HL-60/S4 treated with retinoic acid at 250 ng/mL for 4 days and 3 days (cell line): ENCODE results near the gene IL18RAP.

Experiments used
- in situ Hi-C: fragments of 300-500 bp; cut with MboI; formaldehyde crosslinking; loops from 2 replicates; pipeline ENCODE4 v1.7.0; 2022; ENCODE audit warnings: low sequenced_read_pairs

The IL18RAP gene

GRCh38 chr2:102422910-102423309 lies at the start of gene IL18RAP:
TSS of gene IL18RAP (plus strand) at chr2:102423160. CDS start at chr2:102423278, 118 bp downstream.
- in situ Hi-C loops = no loop called here

GRCh38 chr2:102376052-102376591 lies 46.8 kb upstream of the IL18RAP start:
- in situ Hi-C loops = no loop called here

- in situ Hi-C loops = no loop called here
Observed at GRCh38 chr2:102383722-102384121, 39.2 kb upstream of the IL18RAP start.

GRCh38 chr2:102385522-102385921 lies 37.4 kb upstream of the IL18RAP start:
- in situ Hi-C loops = no loop called here

DNA sequence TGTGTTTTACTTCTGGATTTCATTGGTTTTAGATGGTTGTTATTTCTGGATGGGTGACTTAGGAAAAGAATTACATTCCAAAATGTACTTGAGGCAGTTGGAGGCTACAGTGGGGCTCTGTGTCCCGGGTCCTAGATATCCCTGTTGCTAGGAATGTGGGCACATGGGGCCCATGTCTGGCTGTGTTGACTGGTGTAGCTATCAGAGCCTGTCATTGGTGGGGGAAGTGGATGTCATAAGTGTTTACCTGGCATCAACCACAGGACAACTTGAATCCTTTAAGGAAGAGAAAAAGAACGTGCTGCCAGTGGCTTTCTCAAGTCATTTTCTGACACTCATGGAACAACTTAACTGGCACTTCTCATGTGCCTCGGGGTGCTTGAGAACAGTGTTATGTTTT lies 37.0 kb upstream of the IL18RAP start:
- in situ Hi-C loops = no loop called here

- in situ Hi-C loops = no loop called here
Observed at GRCh38 chr2:102386867-102387541, 36.0 kb upstream of the IL18RAP start.

DNA sequence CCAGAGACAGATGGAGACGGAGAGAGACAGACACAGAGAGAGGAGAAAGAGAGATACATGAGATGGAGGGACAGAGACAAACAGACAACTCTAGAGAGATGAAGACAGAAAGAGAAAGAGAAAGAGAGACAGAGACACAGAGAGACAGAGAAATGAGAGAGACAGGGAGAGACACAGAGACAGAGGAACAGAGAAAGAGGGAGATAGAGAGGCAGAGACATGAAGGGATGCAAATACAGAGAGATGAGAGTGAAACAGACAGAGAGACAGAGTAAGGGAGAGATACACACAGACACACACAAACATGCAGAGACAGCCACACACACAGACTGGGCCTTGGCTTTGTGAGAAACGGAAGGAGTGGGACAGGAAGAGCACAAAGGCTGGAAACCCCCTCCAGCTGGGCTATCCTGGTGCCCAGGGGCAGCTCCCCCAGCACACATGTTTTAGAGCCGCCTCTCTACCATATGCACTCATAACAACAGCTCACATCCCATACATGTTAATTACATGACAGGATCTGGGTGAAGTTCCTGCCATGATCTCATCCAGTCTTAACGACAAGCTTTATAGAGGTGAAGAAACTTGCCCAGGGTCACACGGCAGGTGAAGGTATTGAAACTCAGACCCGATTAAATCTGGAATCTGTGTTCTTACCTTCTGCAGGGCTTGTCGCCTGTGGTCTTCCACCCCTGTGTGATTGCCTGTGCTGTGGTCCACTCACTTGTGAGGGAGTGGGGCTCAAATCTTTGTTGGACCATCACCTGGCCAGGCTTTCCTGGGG lies 35.0 kb upstream of the IL18RAP start:
- in situ Hi-C loops = no loop called here

- in situ Hi-C loops = no loop called here
Observed at GRCh38 chr2:102391565-102391964, 31.4 kb upstream of the IL18RAP start.

DNA sequence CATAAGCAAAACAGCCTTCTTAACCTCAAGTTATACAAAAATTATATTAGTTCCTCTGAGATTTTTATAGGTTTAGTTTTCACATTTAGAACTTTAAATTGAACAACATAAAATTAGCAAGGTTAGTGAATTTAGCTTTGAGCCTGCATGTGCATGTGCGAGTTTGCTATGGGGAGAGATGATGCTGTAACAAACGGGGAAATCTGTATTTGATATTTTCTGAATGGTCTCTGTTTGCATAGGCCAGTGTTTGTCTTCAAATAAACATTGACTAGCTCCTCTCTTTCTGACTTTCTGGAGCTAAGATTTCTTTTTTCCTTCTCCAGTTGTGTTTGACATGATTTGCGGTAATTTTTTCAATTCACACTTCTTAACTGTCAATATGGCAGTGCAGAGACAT lies 30.9 kb upstream of the IL18RAP start:
- in situ Hi-C loops = no loop called here

GRCh38 chr2:102392942-102393341 lies 30.0 kb upstream of the IL18RAP start:
- in situ Hi-C loops = no loop called here

DNA sequence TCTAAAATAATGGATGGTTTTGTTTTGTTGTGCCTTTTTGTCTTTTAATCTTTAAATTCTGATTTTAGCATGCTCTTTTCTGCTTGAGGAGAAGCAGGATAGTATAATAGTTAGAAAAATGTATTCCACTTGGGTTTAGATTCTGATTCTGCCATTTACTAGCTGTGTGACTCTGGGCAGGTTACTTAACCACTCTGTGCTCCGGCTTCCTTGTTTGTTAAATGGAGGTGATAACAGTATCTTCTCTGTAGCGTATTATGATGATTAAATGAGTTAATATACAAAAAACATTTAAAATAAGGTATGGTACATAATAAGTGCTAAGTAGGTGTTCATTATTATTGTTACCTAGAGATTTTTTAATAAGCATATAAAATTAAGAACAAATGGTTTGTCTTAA lies 26.9 kb upstream of the IL18RAP start:
- in situ Hi-C loops = no loop called here

DNA sequence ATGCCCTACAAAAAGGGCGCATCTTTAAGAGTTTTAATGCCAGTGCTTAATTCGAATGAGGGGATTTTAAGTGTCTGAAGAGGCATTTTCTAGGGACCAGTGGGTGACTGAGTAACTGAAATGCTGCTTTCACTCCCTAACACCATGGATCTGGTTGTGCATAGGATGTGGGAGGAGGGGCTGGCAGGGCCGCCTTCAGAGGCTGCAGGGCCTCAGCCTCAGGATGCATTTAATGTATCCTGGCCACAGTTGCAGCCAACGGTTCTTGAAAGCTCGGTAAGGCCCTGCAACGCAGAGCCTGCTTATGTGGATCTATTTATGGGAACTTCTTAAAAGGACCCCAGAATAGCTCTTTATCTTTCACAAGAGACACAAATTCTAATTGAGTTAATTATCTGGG lies 25.8 kb upstream of the IL18RAP start:
- in situ Hi-C loops = no loop called here

DNA sequence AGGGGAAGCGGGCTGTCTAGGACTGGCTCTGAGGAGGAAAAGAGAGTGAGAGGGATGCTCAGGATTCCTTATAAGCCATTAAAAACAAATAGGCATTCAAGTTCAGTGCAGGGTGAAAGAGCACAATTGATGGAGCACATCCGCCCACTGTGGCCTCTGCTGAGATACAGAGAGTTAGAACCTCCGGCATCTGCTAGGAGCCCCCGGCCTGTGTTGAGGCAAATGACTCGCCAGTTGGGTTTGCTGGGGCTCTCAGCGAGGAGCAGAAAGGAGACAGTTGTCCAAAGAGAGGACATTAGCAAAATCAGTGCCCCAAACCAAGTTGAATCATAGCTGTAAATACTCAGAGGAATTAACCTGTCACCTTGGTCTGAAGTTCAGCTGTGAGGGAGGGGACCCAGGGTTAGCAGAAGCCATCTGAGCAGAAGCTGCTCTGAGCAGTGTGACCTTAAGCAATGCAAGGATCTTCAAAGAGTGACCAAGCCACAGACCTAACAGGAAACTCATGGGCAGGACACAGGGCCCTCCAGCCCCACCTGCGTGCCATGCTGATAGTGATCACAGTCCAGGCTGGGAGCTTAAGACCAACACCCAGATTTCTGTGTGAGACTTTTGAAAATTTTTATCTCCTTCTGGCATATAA lies 23.3 kb upstream of the IL18RAP start:
- in situ Hi-C loops = no loop called here

DNA sequence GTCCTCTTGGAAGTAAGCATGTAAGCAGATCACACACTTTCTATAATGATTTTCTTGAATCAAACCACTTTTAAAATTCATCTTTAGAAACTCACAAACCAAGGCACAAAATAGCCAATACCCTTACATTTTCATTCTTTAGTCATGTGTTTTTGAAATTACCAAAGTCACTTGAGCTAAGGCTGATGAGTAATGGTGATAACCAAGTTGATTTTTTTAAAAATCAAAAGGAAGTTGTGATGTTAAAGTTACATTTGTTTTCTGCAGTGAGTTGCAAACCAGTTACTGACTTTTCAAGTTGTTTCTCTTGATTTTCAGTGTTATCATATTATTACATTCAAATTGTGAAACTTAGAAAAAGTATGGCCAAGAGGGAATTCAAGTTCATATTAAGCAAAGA lies 21.5 kb upstream of the IL18RAP start:
- in situ Hi-C loops = no loop called here

DNA sequence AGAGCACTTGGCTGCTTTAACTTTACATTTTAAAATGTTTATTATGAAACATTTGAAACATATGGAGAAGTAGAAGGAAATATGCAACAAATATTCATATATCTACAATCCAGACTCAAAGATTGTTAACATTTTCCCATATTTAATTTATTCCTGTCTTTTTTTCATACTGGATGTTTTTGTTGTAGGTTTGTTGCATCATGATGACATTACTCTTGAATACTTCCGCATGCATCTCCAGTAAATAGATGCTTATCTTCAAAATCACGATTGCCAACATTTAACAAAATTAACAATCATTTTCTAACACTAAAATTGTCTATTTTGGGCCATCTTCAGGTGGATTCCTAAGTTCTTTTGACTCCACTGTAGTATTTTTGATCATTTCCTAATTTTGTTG lies 21.1 kb upstream of the IL18RAP start:
- in situ Hi-C loops = no loop called here

DNA sequence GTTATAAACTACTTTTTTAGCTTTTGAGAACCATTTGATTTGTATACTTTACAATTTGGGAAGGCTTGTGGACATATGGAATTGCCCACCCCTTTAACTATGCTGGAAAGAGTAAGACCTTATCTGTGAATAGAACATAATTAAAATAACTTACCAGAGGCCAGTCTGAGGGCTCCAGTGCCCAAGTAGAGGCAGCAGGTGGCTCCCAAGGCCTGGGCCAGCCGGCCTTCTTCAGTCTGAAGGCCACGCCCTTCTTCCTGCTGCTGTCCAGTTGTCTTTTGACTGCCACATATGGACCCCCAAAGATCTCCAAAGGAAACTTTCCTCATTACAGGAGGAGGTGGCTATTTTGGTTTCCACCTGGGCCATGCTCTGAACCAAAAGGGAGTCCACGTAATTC lies 12.0 kb upstream of the IL18RAP start:
- in situ Hi-C loops = no loop called here

DNA sequence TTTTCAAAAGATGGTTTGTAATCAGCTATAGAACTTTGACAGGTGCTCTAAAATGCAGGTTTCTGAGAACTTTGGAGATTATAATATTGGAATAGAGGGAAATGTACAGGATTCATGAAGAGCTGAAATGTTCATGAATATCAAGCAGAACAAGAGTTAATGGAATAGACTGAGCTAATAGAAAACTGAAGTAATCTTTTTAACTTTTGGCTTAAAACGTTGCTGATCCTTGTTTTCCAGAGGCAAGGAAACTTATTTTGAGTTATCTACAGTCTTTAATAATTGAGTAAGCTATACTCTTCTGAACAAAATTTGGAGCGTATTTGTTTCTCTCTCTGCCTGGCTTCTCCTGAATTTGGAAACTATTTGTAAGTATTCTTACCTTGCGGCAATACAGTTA lies 10.8 kb upstream of the IL18RAP start:
- in situ Hi-C loops = no loop called here

DNA sequence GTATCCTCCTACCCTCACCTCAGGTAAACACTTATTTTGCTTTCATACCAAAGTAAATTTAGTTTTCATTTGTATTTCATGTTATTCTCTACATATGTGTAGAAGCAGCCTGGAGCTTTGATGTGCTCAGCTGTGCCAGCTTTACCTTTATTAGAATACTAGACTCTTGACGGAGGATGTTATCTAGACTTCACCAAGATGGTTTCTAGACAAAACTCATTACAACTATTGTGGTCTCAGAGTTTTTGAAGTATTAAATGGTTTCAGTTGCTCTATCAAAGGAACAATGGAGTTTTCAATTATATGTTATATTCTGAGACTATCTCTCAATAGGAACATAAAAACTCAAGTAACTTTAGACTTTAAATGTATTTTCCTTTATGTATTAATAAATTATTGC lies 5.0 kb upstream of the IL18RAP start:
- in situ Hi-C loops = no loop called here

DNA sequence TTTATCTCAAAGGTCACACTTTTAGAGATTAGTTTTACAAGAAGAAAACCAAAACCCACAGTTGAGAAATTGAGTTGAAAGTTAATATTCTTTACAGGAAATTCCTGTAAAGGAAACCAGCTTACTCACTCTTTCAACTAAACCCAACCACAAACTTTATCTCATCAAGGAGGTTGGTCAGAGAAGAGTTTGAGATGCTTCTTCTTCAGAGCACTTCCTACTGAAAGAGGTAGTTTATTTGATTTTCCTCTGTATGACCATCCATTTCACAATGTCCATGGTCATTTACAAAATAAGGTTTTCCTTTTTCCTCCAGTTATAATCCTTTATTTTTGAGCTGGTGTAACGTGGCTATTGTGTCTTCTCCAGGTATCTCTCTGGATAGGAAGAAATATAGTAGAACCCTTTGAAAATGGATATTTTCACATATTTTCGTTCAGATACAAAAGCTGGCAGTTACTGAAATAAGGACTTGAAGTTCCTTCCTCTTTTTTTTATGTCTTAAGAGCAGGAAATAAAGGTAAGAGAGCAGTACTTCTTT lies 4.5 kb upstream of the IL18RAP start:
- in situ Hi-C loops = no loop called here

DNA sequence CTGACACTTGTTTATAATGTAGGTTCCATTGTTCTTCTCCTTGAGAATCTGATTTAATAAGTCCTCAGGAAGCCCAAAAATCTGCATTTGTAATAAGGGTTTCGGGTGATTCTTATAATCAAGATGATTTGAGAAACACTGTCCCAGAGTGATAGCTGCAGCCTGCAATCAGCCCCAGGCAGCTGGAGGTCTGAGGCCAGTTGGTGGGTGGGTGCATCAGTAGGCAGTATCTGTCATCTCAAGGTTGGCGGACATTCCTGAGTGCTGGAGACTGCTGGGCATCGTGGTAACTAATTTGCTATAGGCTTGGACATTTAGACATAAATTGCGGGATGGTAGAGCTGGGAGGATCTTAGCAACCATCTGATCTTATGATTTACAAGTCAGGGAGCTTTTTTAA lies 2.7 kb upstream of the IL18RAP start:
- in situ Hi-C loops = no loop called here
